Activated CD4-positive, alpha-beta T cell treated with anti-CD3 and anti-CD28 coated beads for 36 hours (primary cell): Measurements from ENCODE around the gene C19orf73. TPM values are rescaled to one million over a fixed set of nuclear protein-coding genes. Genes with fewer than 3 reads are reported as not detected.

Source experiments
- total RNA-seq, 2 experiments: library from RNA; stranded (reverse); gene quantifications; one replicate each; pipeline ENCODE4 v1.2.3, GENCODE V29; 2021

C19orf73 gene
- total RNA-seq, 2 experiments from 2014 or later: 1.7 to 2.0 TPM

Other genes with a start within 250 kb of the C19orf73 start
- 10 to 100 TPM; 51.6 to 62.4 TPM for gene PPP1R15A, start 246.7 kb downstream of the C19orf73 start, total RNA-seq
- under 1 TPM; 0.37 to 0.87 TPM for gene TULP2, start 220.4 kb downstream of the C19orf73 start, total RNA-seq
- 100 to 1,000 TPM; 115 to 118 TPM for gene NUCB1, start 218.8 kb downstream of the C19orf73 start, total RNA-seq
- gene DHDH, start 185.4 kb downstream of the C19orf73 start, total RNA-seq: 1 to 10 TPM; 1.4 to 2.4 TPM
- gene BAX, start 164.3 kb downstream of the C19orf73 start, total RNA-seq: 100 to 1,000 TPM; 128 to 143 TPM
- gene FTL, start 153.8 kb downstream of the C19orf73 start, total RNA-seq: 1,000 to 10,000 TPM in 1 of 2 experiments, 100 to 1,000 TPM in 1; 809 to 1,111 TPM
- gene GYS1, start 125.8 kb downstream of the C19orf73 start, total RNA-seq: 100 to 1,000 TPM in 1 of 2 experiments, 10 to 100 TPM in 1; 80.2 to 102 TPM
- 100 to 1,000 TPM; 155 to 178 TPM for gene RUVBL2, start 125.3 kb downstream of the C19orf73 start, total RNA-seq
- gene LHB, start 102.1 kb downstream of the C19orf73 start, total RNA-seq: under 1 TPM; 0.39 to 0.51 TPM
- not detected for gene CGB3, start 94.8 kb downstream of the C19orf73 start, total RNA-seq
- gene CGB2, start 87.3 kb downstream of the C19orf73 start, total RNA-seq: under 1 TPM in 1 of 2 experiments, not detected in 1; 0.43 TPM
- gene CGB1, start 82.2 kb downstream of the C19orf73 start, total RNA-seq: not detected
- not detected for gene CGB5, start 75.3 kb downstream of the C19orf73 start, total RNA-seq
- not detected for gene CGB8, start 70.0 kb downstream of the C19orf73 start, total RNA-seq
- under 1 TPM in 1 of 2 experiments, not detected in 1; 0.40 TPM for gene CGB7, start 61.4 kb downstream of the C19orf73 start, total RNA-seq
- gene NTF4, start 54.3 kb downstream of the C19orf73 start, total RNA-seq: not detected
- gene KCNA7, start 46.4 kb downstream of the C19orf73 start, total RNA-seq: not detected
- 100 to 1,000 TPM; 225 to 306 TPM for gene SNRNP70, start 33.7 kb downstream of the C19orf73 start, total RNA-seq
- 1 to 10 TPM; 3.5 to 4.3 TPM for gene LIN7B, start 4.8 kb downstream of the C19orf73 start, total RNA-seq
- gene PPFIA3, start 401 bp upstream of the C19orf73 start, total RNA-seq: 1 to 10 TPM; 5.4 to 6.1 TPM
- gene HRC, start 36.3 kb upstream of the C19orf73 start, total RNA-seq: not detected
- gene TRPM4, start 38.6 kb upstream of the C19orf73 start, total RNA-seq: 1 to 10 TPM; 1.5 to 1.9 TPM
- gene SLC6A16, start 206.0 kb upstream of the C19orf73 start, total RNA-seq: 1 to 10 TPM in 1 of 2 experiments, under 1 TPM in 1; 0.42 to 1.3 TPM
- gene CD37, start 216.3 kb upstream of the C19orf73 start, total RNA-seq: 100 to 1,000 TPM; 152 to 191 TPM
- gene TEAD2, start 243.3 kb upstream of the C19orf73 start, total RNA-seq: not detected
- gene DKKL1, start 244.7 kb upstream of the C19orf73 start, total RNA-seq: not detected